ENCODE data around the gene PFKFB1. TPM values are rescaled to one million over a fixed set of nuclear protein-coding genes. Genes with fewer than 3 reads are reported as not detected.
"Not testable (repeated sequence)": the region's sequence is repeated elsewhere in the genome, so short reads cannot be mapped to it uniquely, and the experiment has no call there.

PFKFB1 gene
- total and polyA plus RNA-seq, 2 of the 13 experiments (the other 11 are each of a cell fraction or from before 2014, with no cell fraction given), result 1.5 to 2.9 TPM

GRCh38 chrX:54991706-54992105 lies 2.3 kb downstream of the PFKFB1 start:
- DNase-seq (ENCODE audit: low spot score) (no peak), ATAC-seq (no peak), FAIRE-seq (no peak)
- ChIA-PET POLR2A (no interaction called here), CTCF (ENCODE audit: low intra/inter-chr PET ratio, low total read pairs) (no interaction called here)
- Histone ChIP-seq H3K36me3 (replicated peaks in 1 of 2; ENCODE audit: control insufficient read depth in 1 of 2, insufficient read depth in 2 of 2, low read length in 2 of 2) (no peaks in the 10 kb centered on the region), H2AFZ (ENCODE audit: low read length) (no peak overlapping the region), H3K27ac (ENCODE audit: extremely low read length, insufficient read depth, low read length) (no peak overlapping the region), H3K9ac (ENCODE audit: insufficient read depth, low read depth, low read length) (no peak overlapping the region), H3K4me3 (replicated peaks in 1 of 3; ENCODE audit: insufficient read depth in 1 of 3, low read depth in 2 of 3, low read length in 3 of 3) (no peak overlapping the region), H3K79me2 (ENCODE audit: insufficient read depth, low read length) (no peaks in the 10 kb centered on the region), H3K4me2 (ENCODE audit: low read depth, low read length) (no peak overlapping the region), H3K9me3 (ENCODE audit: low read length) (no peaks in the 10 kb centered on the region), H4K20me1 (ENCODE audit: insufficient read depth, low read length) (no peaks in the 10 kb centered on the region), H3K4me1 (ENCODE audit: insufficient read depth, low read length) (peaks cover 48% of the 10 kb centered on the region), H3K27me3 (ENCODE audit: control insufficient read depth in 1 of 2, insufficient read depth in 2 of 2, low read length in 2 of 2) (no peaks in the 10 kb centered on the region)
- no peak for TF ChIP-seq NR0B2 (CRISPR knock-in tag; IDR thresholded peaks at IDR 0.05)
- no peak for TF ChIP-seq ZNF737 (CRISPR knock-in tag; IDR thresholded peaks at IDR 0.05; ENCODE audit: borderline replicate concordance)
- no peak for TF ChIP-seq ZBTB46 (CRISPR knock-in tag; IDR thresholded peaks at IDR 0.05; ENCODE audit: borderline replicate concordance)
- no peak for TF ChIP-seq MED8 (CRISPR knock-in tag; IDR thresholded peaks at IDR 0.05; ENCODE audit: insufficient replicate concordance)
- 95% methylated on average over 2 of the region's 2 CpGs for WGBS (ENCODE audit: low lambda C conversion rate)
- intact Hi-C loops (cut with micrococcal nuclease; ENCODE audit: unreplicated experiment), result no loop called here
- in situ Hi-C loops (cut with HindIII; ENCODE audit: extremely low pct_ligation_motif_present, low pct_unique_long_range_greater_than_20kb), result no loop called here
- BruUV-seq (replicated peaks), result no TSS peak

- 100% methylated on average over 2 of the region's 2 CpGs for WGBS (ENCODE audit: low lambda C conversion rate)
- H3K36me3 ChIP-seq (replicated peaks in 1 of 2; ENCODE audit: control insufficient read depth in 1 of 2, insufficient read depth in 2 of 2, low read length in 2 of 2); H2AFZ ChIP-seq (ENCODE audit: low read length); H3K9me3 ChIP-seq (ENCODE audit: low read length); BruUV-seq (replicated peaks); H3K79me2 ChIP-seq (ENCODE audit: insufficient read depth, low read length); H3K9ac ChIP-seq (ENCODE audit: insufficient read depth, low read depth, low read length); DNase-seq (ENCODE audit: low spot score); ATAC-seq; FAIRE-seq; H3K4me3 ChIP-seq (replicated peaks in 1 of 3; ENCODE audit: insufficient read depth in 1 of 3, low read depth in 2 of 3, low read length in 3 of 3); H4K20me1 ChIP-seq (ENCODE audit: insufficient read depth, low read length); H3K4me2 ChIP-seq (ENCODE audit: low read depth, low read length); H3K27ac ChIP-seq (ENCODE audit: extremely low read length, insufficient read depth, low read length); CTCF ChIA-PET (ENCODE audit: low intra/inter-chr PET ratio, low total read pairs); in situ Hi-C loops (cut with HindIII; ENCODE audit: extremely low pct_ligation_motif_present, low pct_unique_long_range_greater_than_20kb); H3K27me3 ChIP-seq (ENCODE audit: control insufficient read depth in 1 of 2, insufficient read depth in 2 of 2, low read length in 2 of 2); intact Hi-C loops (cut with micrococcal nuclease; ENCODE audit: unreplicated experiment); TF ChIP-seq ATF7 (CRISPR knock-in tag; IDR thresholded peaks at IDR 0.05): not testable (repeated sequence)
- POLR2A ChIA-PET, result interaction anchor here (1.6 kb wide), 1 partner anchor 11 kb away, joined by 4 read pairs; the partner anchor contains the start of gene PFKFB1
- peaks cover 17% of the 10 kb centered on the region; the same call in 1 of the 2 replicates for H3K4me1 ChIP-seq (ENCODE audit: insufficient read depth, low read length)
- 0 out of 2 replicates have a peak, but pooled peaks have one; percentile 4 for TF ChIP-seq ATF7 (IDR thresholded peaks at IDR 0.05)
These were observed 10.7 kb downstream of the PFKFB1 start for GRCh38 chrX:54983306-54983705.

Measured in HepG2 (cell line).